Breast epithelium (tissue), 3 donors: Measurements from ENCODE around the gene PRRT1.

ENCODE experiments used
- POLR2A ChIP-seq: fragments of 450-650 bp; IDR thresholded peaks from one replicate; pipeline ENCODE4 v1.6.1; 2016; ENCODE audit warnings: antibody characterized with exemption, mild to moderate bottlenecking, moderate library complexity
- TF ChIP-seq, protein P1 (sequence below), 3 donors: fragments of 450-650 bp; IDR thresholded peaks; one replicate each; pipeline ENCODE4 v1.5.1; 2016 to 2017; ENCODE audit warnings: antibody characterized with exemption in 3 of 3, mild to moderate bottlenecking in 3 of 3, moderate library complexity in 3 of 3

DNA sequence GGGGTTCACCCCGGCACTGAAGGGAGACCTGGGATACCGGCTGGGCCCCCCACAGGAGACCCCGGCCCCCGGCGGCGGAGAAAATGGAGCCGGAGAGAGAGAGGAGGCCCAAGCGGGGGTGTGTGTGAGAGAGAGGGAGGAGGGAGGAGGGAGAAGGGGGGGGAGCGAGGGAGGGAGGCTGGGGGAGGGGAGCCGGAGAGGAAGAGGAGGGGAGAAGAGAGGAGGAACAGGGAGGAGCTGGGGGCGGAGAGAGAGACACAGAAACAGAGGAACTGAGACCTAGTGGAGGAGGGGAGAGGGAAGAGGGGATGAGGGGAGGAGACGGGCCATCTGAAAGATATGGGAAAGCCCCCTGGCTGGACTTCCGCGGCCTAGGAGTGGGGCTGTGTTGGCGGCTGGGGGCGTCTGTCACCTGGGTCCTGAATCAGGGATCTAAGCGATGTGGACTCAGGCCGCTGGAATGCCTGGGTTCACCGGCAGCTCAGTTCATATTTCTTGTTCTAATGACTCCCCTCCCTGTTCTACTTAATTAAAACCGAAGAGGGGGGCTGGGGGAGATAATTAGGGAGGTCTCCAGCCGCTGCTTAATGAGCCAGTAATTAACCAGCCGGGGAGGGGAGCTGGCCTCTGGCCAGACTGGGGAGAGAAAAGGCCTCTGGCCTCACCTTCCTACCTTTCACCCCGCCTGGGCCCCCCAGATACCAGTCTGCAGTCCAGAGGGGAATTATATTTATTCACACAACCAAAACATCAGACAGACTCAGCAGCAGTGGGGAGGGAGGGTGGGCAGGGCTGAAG, 38.5 kb upstream of the PRRT1 start, which contains the start of gene PBX2:
- TF ChIP-seq, protein P1, sequence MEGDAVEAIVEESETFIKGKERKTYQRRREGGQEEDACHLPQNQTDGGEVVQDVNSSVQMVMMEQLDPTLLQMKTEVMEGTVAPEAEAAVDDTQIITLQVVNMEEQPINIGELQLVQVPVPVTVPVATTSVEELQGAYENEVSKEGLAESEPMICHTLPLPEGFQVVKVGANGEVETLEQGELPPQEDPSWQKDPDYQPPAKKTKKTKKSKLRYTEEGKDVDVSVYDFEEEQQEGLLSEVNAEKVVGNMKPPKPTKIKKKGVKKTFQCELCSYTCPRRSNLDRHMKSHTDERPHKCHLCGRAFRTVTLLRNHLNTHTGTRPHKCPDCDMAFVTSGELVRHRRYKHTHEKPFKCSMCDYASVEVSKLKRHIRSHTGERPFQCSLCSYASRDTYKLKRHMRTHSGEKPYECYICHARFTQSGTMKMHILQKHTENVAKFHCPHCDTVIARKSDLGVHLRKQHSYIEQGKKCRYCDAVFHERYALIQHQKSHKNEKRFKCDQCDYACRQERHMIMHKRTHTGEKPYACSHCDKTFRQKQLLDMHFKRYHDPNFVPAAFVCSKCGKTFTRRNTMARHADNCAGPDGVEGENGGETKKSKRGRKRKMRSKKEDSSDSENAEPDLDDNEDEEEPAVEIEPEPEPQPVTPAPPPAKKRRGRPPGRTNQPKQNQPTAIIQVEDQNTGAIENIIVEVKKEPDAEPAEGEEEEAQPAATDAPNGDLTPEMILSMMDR (IDR thresholded peaks at IDR 0.05) = no peak
- peak; percentile 91 for TF ChIP-seq POLR2A
